Stimulated activated CD4-positive, alpha-beta T cell treated with anti-CD3 and anti-CD28 coated beads, Interleukin-12 subunit alpha, Interleukin-12 subunit beta, amount 100 ng/mL, for 4 hours (primary cell): ENCODE results near the gene PCNX3.
"Not testable (repeated sequence)": the region's sequence is repeated elsewhere in the genome, so short reads cannot be mapped to it uniquely, and the experiment has no call there.

Source experiments
- DNase-seq: peaks from one replicate; pipeline ENCODE4 v3.0.0-alpha.2; 2020

The PCNX3 gene

DNA sequence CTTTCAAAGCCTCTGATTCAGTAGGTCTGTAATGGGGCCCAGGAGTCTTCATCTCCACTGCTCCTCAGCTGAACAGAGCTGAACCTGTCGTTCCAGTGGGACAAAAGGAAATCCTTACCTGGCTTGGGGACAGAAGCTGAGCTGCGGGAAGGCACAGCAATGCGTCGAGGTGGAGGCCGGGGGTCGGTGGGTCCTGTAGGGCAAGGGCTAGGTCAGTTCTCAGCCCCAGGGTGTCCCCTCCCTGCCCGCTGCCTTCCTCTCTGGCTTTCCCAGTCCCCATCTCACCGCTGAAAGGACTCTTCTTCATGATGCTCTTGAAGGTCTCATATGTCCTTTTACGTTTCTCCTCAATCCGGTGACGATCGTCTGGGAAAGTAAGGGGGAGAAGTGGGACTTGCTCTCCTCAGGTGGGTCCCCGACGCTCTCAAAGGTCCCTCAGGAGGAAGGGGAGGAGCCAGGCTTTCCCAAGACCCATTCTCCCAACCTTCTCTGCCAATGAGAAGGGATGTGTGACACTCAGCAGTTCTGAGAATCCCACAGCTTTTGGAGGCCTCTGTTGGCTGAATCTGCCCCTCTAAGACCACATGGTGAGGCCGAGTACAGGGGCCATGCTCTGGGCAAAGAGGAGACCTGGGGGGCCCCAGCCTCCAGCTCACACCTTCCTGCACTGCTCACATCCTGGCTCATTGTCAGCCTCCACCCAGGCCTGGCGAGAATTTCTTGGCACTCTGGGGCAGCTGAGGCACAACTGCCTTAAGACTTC lies 40.2 kb downstream of the PCNX3 start:
- DNase-seq, result no peak

DNA sequence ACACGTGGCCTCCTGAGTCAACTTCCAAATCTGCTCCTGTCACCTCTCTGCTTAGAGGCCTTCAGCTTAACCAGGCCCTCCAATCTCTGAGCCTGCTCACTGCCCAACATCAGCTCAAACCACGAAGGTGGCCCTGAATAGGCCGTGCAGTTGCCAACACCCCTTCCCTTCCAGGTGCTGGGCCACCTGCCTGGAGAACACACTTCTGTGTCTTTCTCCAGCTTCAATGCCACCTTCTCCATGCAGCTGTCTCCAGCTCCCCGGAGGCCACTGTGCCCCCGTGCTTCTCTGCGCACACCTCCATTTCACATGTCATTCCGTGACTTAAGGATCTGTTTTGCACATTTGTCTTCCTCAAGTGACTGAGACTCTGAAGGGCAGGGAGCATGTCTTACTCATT lies 41.9 kb downstream of the PCNX3 start:
- no peak for DNase-seq

DNA sequence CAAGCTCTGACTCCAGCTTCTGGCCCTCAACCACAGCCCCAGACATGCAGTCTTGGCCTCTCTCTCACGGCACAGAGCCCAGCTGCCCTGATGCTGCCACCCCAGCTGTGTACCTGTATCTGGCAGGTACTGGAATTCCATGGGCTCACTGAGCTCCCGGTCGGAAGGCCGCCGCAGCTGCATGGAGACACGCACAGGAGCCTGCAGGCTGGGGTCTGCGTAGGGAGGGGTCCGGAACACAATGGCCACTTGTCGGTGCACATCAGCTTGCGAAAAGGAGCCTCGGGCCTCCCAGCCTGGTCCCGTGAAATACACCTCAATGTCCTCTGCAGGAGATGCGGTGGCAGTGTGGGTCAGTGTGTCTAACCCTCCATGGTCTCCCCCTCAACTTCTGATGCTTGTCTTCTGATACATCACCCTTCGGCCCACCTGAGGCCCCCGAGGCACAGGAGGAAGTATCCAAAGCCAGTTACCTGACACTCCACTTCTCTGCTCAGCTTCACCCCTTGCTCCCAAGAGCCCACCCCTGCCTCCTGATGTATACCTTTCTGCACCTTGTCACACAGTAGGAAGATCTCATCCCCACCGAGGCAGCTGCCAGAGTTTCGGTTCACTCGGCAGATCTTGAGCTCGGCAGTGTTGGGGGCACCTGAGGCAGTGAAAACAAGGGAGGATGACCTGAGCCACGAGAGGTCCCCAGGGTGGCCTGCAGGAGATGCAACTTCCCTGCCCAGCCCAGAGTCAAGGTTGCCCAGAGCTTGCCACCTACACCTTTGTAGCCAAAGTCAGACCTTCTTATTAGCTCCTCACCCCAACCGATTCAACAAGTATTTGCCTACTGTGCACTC lies 42.8 kb downstream of the PCNX3 start:
- no peak for DNase-seq

GRCh38 chr11:65660038-65660437 lies 44.5 kb downstream of the PCNX3 start:
- DNase-seq, result no peak

- DNase-seq, result not testable (repeated sequence)
Observed at GRCh38 chr11:65660908-65661307, 45.3 kb downstream of the PCNX3 start.

DNA sequence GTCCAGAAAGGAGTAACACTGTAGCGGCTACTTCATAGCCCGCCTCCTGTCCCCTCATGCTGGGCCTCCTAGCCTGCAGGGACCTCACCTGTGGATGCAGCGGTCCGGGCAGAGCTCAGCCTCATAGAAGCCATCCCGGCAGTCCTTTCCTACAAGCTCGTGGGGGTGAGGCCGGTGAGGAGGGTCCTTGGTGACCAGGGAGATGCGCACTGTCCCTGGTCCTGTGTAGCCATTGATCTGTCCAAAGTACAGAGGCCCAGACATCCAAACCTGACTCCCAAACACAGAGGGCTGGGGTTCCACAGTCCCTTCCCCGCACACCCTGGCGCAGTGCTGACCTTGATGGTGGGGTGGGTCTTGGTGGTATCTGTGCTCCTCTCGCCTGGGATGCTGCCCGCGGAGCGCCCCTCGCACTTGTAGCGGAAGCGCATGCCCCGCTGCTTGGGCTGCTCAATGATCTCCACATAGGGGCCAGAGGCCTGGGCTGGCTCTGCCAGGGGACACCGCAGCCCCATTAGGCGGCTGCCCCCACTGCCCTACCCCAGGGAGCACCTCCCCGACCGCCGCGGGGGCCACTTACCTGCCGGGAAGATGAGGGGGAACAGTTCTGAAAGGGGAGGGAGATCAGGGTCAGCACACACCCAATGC lies 46.1 kb downstream of the PCNX3 start:
- no peak for DNase-seq

DNA sequence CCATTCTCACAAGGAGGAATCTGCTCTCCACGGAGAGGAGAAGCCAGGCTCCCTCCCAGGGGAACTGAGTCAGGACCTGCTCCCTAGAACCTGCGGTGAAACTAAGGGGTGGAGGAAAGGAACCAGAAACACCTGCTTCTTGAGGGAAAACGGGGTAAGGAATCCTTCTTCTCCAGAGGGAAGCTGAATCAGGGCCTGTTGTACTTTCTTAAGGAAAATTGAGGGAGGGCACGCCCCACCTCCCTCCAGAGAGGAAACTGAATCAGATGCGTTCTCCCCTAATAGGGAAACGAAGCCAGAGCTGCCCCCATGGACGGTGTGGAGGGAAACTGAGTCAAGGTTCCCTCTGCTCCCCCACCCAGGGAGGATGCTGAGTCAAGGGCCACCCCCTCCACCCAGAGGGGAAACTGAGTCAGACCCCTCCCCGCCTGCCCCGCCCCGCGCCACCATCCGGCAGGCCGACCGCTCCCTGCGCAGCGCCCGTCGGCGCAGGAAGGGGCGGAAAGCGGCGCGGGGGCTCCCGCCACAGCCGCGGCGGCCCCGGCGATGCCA lies 46.7 kb downstream of the PCNX3 start:
- no peak for DNase-seq

- DNase-seq, result peak; percentile 84
Observed at GRCh38 chr11:65662799-65663638, 47.4 kb downstream of the PCNX3 start, which contains the start of gene RELA. Gene RELA (minus strand): TSS chr11:65662916. CDS start chr11:65662832, 84 bp downstream.

DNA sequence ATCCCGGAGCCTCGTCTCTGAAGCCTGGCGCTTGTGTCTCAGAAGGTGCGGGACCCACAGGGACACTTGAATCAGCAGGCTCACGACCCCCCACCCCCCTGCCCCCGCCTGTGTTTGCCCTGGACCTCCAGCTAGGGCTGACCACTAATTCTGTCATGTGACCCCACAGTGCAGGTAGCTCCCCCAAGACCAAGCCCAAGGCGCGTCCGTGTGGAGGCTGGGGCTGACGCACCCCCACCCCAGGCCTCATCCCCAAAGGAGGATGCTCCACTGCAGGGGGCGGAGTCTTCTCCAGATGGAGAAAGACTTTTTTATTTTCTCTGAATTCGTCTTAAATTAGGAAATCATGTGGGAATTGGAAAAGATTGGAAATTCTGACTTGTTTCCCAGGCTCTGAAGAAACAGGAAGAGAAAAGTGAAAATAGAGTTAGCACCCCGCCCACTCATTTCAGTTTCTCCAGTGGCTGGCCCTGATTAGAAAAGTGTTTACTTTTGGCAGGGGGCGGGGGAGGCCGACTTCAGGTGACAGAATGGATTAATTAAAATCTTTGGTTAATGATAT lies 48.1 kb downstream of the PCNX3 start:
- peak; percentile 52 for DNase-seq

- DNase-seq, result no peak
Observed at GRCh38 chr11:65672180-65672860, 56.7 kb downstream of the PCNX3 start.

- DNase-seq, result no peak
Observed at GRCh38 chr11:65672982-65673381, 57.4 kb downstream of the PCNX3 start.

- DNase-seq, result no peak
Observed at GRCh38 chr11:65680192-65680743, 64.7 kb downstream of the PCNX3 start.

GRCh38 chr11:65683480-65683879 lies 67.9 kb downstream of the PCNX3 start:
- DNase-seq, result not testable (repeated sequence)

GRCh38 chr11:65685981-65686380 lies 70.4 kb downstream of the PCNX3 start:
- DNase-seq, result no peak
